ENCODE measurements around the gene ARF5. TPM values are rescaled to one million over a fixed set of nuclear protein-coding genes. Genes with fewer than 3 reads are reported as not detected.
"Not testable (repeated sequence)": the region's sequence is repeated elsewhere in the genome, so short reads cannot be mapped to it uniquely, and the experiment has no call there.

ARF5 gene
- total RNA-seq, 4 donors from 2014 or later, result 187 to 270 (median 237) TPM

DNA sequence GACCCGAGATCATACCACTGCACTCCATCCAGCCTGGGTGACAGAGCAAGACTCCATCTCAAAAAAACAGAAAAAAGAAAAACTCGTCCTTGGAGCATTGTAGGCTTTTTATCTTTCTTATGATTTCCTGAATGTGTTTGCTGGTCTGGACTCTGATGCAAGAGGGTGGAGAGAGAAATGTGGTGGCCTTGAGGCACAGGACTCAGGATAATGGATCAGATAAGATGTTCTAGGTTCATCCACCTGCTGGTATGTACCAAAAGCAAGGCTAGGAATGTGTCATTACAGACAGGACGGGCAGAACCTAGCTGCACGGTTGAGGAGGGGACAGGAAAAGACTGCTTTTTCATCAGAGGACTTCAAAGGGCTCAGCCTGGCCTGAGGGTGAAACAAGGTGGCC lies 36.3 kb upstream of the ARF5 start:
- no peak for DNase-seq (ENCODE audit: low spot score in 2 of 2)
- H3K4me3 ChIP-seq (ENCODE audit: low read depth, poor library complexity, severe bottlenecking), result no peak overlapping the region
- 68 to 72% methylated on average over 4 of the region's 4 CpGs for WGBS, 2 donors
- intact Hi-C loops (cut with DNase I; ENCODE audit: low total_unique reads), result no loop called here
- no peak for TF ChIP-seq POLR2A (IDR thresholded peaks at IDR 0.05)
- TF ChIP-seq, protein P1, sequence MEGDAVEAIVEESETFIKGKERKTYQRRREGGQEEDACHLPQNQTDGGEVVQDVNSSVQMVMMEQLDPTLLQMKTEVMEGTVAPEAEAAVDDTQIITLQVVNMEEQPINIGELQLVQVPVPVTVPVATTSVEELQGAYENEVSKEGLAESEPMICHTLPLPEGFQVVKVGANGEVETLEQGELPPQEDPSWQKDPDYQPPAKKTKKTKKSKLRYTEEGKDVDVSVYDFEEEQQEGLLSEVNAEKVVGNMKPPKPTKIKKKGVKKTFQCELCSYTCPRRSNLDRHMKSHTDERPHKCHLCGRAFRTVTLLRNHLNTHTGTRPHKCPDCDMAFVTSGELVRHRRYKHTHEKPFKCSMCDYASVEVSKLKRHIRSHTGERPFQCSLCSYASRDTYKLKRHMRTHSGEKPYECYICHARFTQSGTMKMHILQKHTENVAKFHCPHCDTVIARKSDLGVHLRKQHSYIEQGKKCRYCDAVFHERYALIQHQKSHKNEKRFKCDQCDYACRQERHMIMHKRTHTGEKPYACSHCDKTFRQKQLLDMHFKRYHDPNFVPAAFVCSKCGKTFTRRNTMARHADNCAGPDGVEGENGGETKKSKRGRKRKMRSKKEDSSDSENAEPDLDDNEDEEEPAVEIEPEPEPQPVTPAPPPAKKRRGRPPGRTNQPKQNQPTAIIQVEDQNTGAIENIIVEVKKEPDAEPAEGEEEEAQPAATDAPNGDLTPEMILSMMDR (IDR thresholded peaks at IDR 0.05), result no peak

DNA sequence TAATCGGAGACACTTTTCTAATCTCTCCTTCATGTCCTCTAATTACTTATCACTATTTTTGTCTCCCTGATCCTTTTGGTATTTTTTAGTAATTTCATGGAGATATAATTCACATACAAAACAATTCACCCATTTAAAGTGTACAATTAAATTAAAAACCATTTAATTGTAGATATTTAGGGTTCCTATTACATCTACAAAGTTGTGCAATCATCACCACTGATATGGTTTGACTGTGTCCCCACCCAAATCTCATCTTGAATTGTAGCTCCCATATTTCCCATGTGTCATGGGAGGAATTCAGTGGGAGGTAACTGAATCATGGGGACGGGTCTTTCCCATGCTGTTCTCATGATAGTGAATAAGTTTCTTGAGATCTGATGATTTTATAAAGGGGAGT lies 31.8 kb upstream of the ARF5 start:
- no peak for DNase-seq (ENCODE audit: low spot score in 2 of 2)
- H3K4me3 ChIP-seq (ENCODE audit: low read depth, poor library complexity, severe bottlenecking), result no peak overlapping the region
- intact Hi-C loops (cut with DNase I; ENCODE audit: low total_unique reads), result no loop called here
- TF ChIP-seq POLR2A (IDR thresholded peaks at IDR 0.05), result no peak
- TF ChIP-seq, protein P1 (IDR thresholded peaks at IDR 0.05), result no peak
- WGBS, 2 donors, result 88 to 94% methylated on average over 2 of the region's 2 CpGs

DNA sequence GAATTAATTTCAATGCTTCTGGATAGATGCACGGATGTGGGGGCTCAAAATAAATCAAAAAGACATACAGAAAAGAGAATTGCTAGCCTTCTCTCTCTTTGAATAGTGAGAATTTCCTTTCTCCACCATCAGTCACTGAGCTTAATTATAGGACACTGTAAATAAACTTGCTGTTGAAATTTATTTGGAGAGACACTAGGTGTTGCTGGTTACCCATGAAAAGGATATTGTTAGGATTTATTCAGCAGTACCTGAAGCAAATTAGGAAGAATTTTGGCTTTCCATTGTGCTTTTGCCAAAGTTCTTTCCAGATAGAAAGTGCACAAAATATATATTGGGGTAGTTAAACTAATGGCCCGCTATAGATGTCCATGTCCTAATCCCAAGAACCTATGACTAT lies 30.4 kb upstream of the ARF5 start:
- intact Hi-C loops (cut with DNase I; ENCODE audit: low total_unique reads), result no loop called here
- WGBS, 2 donors, result 58 to 70% methylated on average over 2 of the region's 2 CpGs
- TF ChIP-seq, protein P1 (IDR thresholded peaks at IDR 0.05), result no peak
- TF ChIP-seq POLR2A (IDR thresholded peaks at IDR 0.05), result no peak
- H3K4me3 ChIP-seq (ENCODE audit: low read depth, poor library complexity, severe bottlenecking), result no peak overlapping the region
- DNase-seq (ENCODE audit: low spot score in 2 of 2), result no peak

DNA sequence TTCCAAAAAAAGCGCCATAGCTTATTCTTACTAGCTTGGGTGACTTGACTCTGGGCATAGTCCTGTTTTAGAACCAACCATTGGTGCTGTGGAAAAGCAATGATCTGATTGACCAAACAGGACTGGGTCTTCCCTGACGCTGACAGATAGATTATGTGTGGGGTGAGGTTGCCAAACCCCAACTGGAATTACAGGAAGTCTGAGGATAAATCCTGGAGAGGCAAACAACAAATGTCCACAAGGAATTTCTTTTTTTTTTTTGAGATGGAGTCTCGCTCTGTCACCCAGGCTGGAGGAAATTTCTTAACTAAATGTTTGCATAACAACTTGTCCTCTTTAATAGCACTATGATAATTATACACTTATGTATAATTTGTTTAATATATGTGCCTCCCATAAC lies 22.0 kb upstream of the ARF5 start:
- H3K4me3 ChIP-seq (ENCODE audit: low read depth, poor library complexity, severe bottlenecking), result no peak overlapping the region
- intact Hi-C loops (cut with DNase I; ENCODE audit: low total_unique reads), result no loop called here
- 82 to 85% methylated on average over 3 of the region's 3 CpGs for WGBS, 2 donors
- TF ChIP-seq, protein P1 (IDR thresholded peaks at IDR 0.05), result no peak
- no peak for TF ChIP-seq POLR2A (IDR thresholded peaks at IDR 0.05)
- no peak for DNase-seq (ENCODE audit: low spot score in 2 of 2)

DNA sequence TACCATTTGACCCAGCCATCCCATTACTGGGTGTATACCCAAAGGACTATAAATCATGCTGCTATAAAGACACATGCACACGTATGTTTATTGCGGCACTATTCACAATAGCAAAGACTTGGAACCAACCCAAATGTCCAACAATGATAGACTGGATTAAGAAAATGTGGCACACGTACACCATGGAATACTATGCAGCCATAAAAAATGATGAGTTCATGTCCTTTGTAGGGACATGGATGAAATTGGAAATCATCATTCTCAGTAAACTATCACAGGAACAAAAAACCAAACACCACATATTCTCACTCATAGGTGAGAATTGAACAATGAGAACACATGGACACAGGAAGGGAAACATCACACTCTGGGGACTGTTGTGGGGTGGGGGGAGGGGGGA lies 20.2 kb upstream of the ARF5 start:
- DNase-seq (ENCODE audit: low spot score in 2 of 2); H3K4me3 ChIP-seq (ENCODE audit: low read depth, poor library complexity, severe bottlenecking); intact Hi-C loops (cut with DNase I; ENCODE audit: low total_unique reads): not testable (repeated sequence)
- WGBS, 2 donors, result 100% methylated on average over 1 of the region's 3 CpGs

DNA sequence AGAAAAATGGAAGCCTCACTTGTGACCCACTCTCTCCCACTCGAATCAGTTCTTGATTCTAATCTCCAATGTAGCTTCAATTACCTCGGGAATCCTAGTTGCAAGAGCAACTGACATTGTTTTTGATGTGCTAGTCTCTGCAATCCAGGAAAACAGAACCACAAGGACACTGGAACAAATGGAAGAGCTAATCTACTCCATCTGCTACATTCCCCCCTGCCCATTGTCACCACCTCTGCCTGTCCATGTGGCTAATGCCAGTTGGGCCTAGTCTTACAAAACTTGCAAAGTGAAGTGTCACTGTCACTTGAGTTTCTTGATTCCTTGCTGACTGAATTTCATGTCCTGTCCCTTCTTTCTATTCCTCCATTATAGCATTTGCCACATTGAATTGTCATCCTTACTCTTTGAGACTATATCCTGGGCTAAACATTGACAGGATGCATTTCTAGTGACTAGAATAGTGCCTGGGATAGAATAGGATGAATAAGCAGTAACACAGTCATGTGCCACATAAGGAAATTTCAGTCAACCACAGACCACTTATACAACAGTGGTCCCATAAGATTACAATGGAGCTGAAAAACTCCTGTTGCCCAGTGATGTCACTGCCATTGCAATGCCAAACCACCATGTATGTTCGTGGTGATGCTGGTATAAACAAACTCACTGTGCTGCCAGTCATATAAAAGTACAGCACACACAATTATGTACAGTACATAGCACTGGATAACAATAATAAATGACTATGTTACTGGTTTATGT lies 16.3 kb upstream of the ARF5 start:
- WGBS, 2 donors, result 74 to 82% methylated on average over 3 of the region's 3 CpGs
- intact Hi-C loops (cut with DNase I; ENCODE audit: low total_unique reads), result no loop called here
- no peak overlapping the region for H3K4me3 ChIP-seq (ENCODE audit: low read depth, poor library complexity, severe bottlenecking)
- no peak for DNase-seq (ENCODE audit: low spot score in 2 of 2)
- TF ChIP-seq POLR2A (IDR thresholded peaks at IDR 0.05), result no peak
- TF ChIP-seq, protein P1 (IDR thresholded peaks at IDR 0.05), result no peak
